ENCODE results near the gene TUBA4A.

Gene TUBA4A

GRCh38 chr2:219285373-219285735, 31.6 kb upstream of the TUBA4A start:
- H3K36me3 ChIP-seq (ENCODE audit: control insufficient read depth, insufficient read depth, low read length, severe bottlenecking): peaks cover 43% of the 10 kb centered on the region
- no peak overlapping the region for H3K4me3 ChIP-seq (ENCODE audit: low read length)
- H3K9ac ChIP-seq (ENCODE audit: low read length): no peak overlapping the region
- no peaks in the 10 kb centered on the region for H3K9me3 ChIP-seq (ENCODE audit: control insufficient read depth, low read length)
- H3K27me3 ChIP-seq (replicated peaks; ENCODE audit: control insufficient read depth, insufficient read depth, low read length): no peaks in the 10 kb centered on the region
- no peak for DNase-seq (ENCODE audit: low read depth)
- H3K4me1 ChIP-seq (ENCODE audit: control insufficient read depth, insufficient read depth, low read length): peaks cover 29% of the 10 kb centered on the region

DNA sequence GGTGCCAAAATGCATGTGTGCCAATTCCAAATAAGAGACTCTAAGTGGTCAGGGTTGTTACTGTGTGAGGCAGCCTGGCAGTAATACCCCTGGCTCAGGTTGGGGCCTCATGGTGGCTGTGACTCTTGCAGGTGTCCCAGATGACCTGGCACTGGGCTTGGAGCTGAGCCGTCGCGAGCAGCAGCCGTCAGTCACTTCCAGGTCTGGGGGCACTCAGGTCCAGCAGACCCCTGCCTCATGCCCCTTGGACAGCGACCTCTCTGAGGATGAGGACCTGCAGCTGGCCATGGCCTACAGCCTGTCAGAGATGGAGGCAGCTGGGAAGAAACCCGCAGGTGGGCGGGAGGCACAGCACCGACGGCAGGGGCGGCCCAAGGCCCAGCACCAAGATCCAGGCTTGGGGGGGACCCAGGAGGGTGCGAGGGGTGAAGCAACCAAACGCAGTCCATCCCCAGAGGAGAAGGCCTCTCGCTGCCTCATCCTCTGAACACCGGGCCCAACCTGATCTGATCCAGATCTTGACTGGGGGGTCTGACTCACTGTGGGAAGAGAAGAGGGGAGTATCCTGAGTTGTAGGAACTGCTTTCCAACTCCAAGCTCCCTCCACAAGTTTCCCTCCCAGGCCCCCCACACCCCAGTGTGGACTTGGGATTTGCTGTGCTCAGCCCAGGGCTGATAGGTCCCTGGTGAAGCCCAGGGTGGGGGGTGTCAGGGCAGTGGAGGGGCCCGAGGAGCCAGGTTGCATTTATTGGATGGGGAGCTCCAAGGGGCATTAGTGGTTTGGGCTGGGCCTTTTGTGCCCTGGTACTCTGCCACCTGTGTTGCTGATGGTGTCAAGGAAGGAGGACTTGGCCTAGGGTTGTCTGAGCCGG, 31.0 kb upstream of the TUBA4A start:
- no peaks in the 10 kb centered on the region for H3K9me3 ChIP-seq (ENCODE audit: control insufficient read depth, low read length)
- H3K36me3 ChIP-seq (ENCODE audit: control insufficient read depth, insufficient read depth, low read length, severe bottlenecking): peaks cover 43% of the 10 kb centered on the region
- no peaks in the 10 kb centered on the region for H3K27me3 ChIP-seq (replicated peaks; ENCODE audit: control insufficient read depth, insufficient read depth, low read length)
- no peak overlapping the region for H3K9ac ChIP-seq (ENCODE audit: low read length)
- H3K4me1 ChIP-seq (ENCODE audit: control insufficient read depth, insufficient read depth, low read length): peaks cover 30% of the 10 kb centered on the region
- no peak for DNase-seq (ENCODE audit: low read depth)
- no peak overlapping the region for H3K4me3 ChIP-seq (ENCODE audit: low read length)

DNA sequence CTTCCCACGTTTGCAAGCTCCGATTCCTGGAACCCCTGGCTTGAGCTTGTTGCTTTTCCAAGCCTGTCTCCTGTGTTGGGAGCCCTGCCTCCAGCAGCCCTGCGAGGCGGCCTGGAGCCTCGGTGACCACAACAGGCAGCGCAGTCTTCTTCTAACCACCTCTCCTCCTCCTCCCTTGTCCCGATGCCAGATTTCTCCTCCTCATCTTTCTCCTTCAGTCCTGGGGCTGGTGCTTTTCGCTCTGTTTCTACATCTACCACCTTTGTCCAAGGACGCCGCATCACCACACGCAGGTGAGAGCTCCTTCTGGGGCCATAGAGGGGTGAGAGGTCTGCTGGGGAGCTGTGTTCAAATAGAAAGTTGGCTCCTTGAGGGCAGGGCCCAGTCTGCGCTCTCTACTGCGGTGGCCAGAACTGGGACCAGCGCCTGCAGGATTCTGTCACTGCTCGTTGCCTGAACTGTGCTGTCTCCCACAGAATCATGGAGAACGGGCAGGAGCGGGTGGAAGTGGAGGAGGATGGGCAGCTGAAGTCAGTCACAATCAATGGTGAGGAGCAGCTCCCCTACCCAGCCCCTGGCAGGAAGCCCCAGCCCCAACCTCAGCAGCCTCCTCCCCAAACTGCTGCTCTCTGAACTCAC, 29.3 kb upstream of the TUBA4A start:
- Histone ChIP-seq H3K36me3 (ENCODE audit: control insufficient read depth, insufficient read depth, low read length, severe bottlenecking) (peaks cover 43% of the 10 kb centered on the region), H3K4me3 (ENCODE audit: low read length) (no peak overlapping the region), H3K9ac (ENCODE audit: low read length) (no peak overlapping the region), H3K9me3 (ENCODE audit: control insufficient read depth, low read length) (no peaks in the 10 kb centered on the region), H3K27me3 (replicated peaks; ENCODE audit: control insufficient read depth, insufficient read depth, low read length) (no peaks in the 10 kb centered on the region), H3K4me1 (ENCODE audit: control insufficient read depth, insufficient read depth, low read length) (peaks cover 33% of the 10 kb centered on the region)
- DNase-seq (ENCODE audit: low read depth): no peak

GRCh38 chr2:219282375-219282774, 28.7 kb upstream of the TUBA4A start:
- DNase-seq (ENCODE audit: low read depth): no peak
- peaks cover 43% of the 10 kb centered on the region for H3K36me3 ChIP-seq (ENCODE audit: control insufficient read depth, insufficient read depth, low read length, severe bottlenecking)
- H3K27me3 ChIP-seq (replicated peaks; ENCODE audit: control insufficient read depth, insufficient read depth, low read length): no peaks in the 10 kb centered on the region
- peaks cover 37% of the 10 kb centered on the region for H3K4me1 ChIP-seq (ENCODE audit: control insufficient read depth, insufficient read depth, low read length)
- H3K9me3 ChIP-seq (ENCODE audit: control insufficient read depth, low read length): no peaks in the 10 kb centered on the region
- H3K9ac ChIP-seq (ENCODE audit: low read length): no peak overlapping the region
- no peak overlapping the region for H3K4me3 ChIP-seq (ENCODE audit: low read length)

DNA sequence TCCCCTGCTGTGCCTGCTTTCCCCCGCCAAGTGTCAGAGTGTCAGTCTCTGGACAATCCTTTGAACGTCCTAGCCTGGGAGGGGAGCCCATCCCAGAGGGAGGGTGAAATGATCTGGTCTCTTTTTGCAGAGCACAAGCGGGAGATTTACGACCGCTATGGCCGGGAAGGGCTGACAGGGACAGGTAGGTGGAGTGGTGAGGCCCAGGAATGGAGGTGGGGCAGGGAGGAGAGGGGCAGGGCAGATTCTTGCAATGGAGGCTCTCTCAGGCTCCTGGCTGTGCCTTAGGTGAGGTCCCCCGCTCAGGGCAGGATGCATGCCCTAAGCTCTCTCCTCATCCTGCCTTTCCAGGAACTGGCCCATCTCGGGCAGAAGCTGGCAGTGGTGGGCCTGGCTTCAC, 27.9 kb upstream of the TUBA4A start:
- H3K9me3 ChIP-seq (ENCODE audit: control insufficient read depth, low read length): no peaks in the 10 kb centered on the region
- peaks cover 32% of the 10 kb centered on the region for H3K4me1 ChIP-seq (ENCODE audit: control insufficient read depth, insufficient read depth, low read length)
- H3K27me3 ChIP-seq (replicated peaks; ENCODE audit: control insufficient read depth, insufficient read depth, low read length): no peaks in the 10 kb centered on the region
- H3K4me3 ChIP-seq (ENCODE audit: low read length): no peak overlapping the region
- peaks cover 43% of the 10 kb centered on the region for H3K36me3 ChIP-seq (ENCODE audit: control insufficient read depth, insufficient read depth, low read length, severe bottlenecking)
- no peak overlapping the region for H3K9ac ChIP-seq (ENCODE audit: low read length)
- no peak for DNase-seq (ENCODE audit: low read depth)

DNA sequence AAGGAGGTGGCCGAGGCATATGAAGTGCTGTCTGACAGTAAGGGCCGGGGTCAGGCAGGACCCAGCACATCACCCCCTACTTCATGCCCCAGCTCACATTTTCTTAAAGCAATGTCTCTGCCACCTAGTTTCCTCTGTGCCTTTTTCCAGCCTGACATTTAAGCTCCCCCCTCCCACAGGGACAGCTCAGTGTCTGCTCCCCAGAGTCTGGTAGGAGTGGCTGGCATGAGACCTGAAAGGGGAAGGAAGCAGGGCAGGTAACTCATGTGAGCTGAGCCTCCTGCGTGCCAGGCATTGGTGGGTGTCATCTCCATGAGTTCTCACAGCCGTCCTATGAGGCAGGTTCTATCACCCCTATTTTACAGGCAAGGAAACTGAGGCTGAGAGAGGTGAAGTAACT, 26.9 kb upstream of the TUBA4A start:
- Histone ChIP-seq H3K4me3 (ENCODE audit: low read length) (no peak overlapping the region), H3K36me3 (ENCODE audit: control insufficient read depth, insufficient read depth, low read length, severe bottlenecking) (peaks cover 43% of the 10 kb centered on the region), H3K9me3 (ENCODE audit: control insufficient read depth, low read length) (no peaks in the 10 kb centered on the region), H3K27me3 (replicated peaks; ENCODE audit: control insufficient read depth, insufficient read depth, low read length) (no peaks in the 10 kb centered on the region), H3K9ac (ENCODE audit: low read length) (peak overlapping the region; percentile 92), H3K4me1 (ENCODE audit: control insufficient read depth, insufficient read depth, low read length) (peaks cover 26% of the 10 kb centered on the region)
- DNase-seq (ENCODE audit: low read depth): no peak

DNA sequence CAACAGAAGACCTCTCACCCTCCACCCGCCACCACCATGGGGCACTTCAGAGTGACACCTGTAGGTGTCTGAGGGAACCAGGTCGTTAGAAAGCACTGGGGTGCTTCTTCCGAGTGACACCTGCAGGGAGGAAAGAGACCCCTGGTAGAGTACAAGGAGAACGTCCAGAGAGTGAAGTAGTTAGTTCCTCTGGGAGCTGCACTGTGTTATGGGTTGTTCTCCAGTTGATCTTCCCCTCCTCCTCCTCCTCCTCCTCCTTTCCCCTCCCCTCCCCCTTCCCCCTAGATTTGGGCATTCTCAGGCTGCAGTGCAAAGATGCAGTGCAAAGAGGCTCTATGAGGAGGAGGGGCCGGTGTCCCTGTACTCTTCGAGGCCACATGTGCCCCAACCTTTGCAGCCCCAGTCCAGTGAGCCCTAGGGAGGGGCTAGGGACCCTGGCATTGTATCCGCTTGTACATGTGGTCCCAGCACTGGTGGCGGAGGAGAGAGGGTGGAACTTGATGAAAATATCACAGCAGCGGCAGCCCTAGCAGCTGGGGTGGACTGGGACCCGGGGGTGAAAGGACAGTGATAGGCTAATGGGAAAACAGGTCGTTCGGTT, 26.3 kb upstream of the TUBA4A start:
- Histone ChIP-seq H3K4me1 (ENCODE audit: control insufficient read depth, insufficient read depth, low read length) (peaks cover 22% of the 10 kb centered on the region), H3K36me3 (ENCODE audit: control insufficient read depth, insufficient read depth, low read length, severe bottlenecking) (peaks cover 43% of the 10 kb centered on the region), H3K9ac (ENCODE audit: low read length) (peak overlapping the region; percentile 92), H3K4me3 (ENCODE audit: low read length) (peak overlapping the region; percentile 92), H3K27me3 (replicated peaks; ENCODE audit: control insufficient read depth, insufficient read depth, low read length) (no peaks in the 10 kb centered on the region), H3K9me3 (ENCODE audit: control insufficient read depth, low read length) (no peaks in the 10 kb centered on the region)
- no peak for DNase-seq (ENCODE audit: low read depth)

- H3K9ac ChIP-seq (ENCODE audit: low read length): peak within 1 kb of the TSS; percentile 92
- peak; percentile 99 for DNase-seq (ENCODE audit: low read depth)
- peak within 1 kb of the TSS; percentile 92 for H3K4me3 ChIP-seq (ENCODE audit: low read length)
- peaks cover 36% of the 10 kb centered on the region for H3K36me3 ChIP-seq (ENCODE audit: control insufficient read depth, insufficient read depth, low read length, severe bottlenecking)
- H3K4me1 ChIP-seq (ENCODE audit: control insufficient read depth, insufficient read depth, low read length): peaks cover 29% of the 10 kb centered on the region
- no peaks in the 10 kb centered on the region for H3K9me3 ChIP-seq (ENCODE audit: control insufficient read depth, low read length)
- no peaks in the 10 kb centered on the region for H3K27me3 ChIP-seq (replicated peaks; ENCODE audit: control insufficient read depth, insufficient read depth, low read length)
These were observed 25.6 kb upstream of the TUBA4A start, which contains the start of gene DNAJB2 for GRCh38 chr2:219279151-219279915. TSS of gene DNAJB2 (plus strand) at chr2:219279366. CDS start at chr2:219279834, 468 bp downstream.

- Histone ChIP-seq H3K36me3 (ENCODE audit: control insufficient read depth, insufficient read depth, low read length, severe bottlenecking) (peaks cover 31% of the 10 kb centered on the region), H3K9ac (ENCODE audit: low read length) (peak overlapping the region; percentile 85), H3K4me1 (ENCODE audit: control insufficient read depth, insufficient read depth, low read length) (peaks cover 35% of the 10 kb centered on the region), H3K9me3 (ENCODE audit: control insufficient read depth, low read length) (no peaks in the 10 kb centered on the region), H3K27me3 (replicated peaks; ENCODE audit: control insufficient read depth, insufficient read depth, low read length) (no peaks in the 10 kb centered on the region), H3K4me3 (ENCODE audit: low read length) (peak overlapping the region; percentile 74)
- no peak for DNase-seq (ENCODE audit: low read depth)
These were observed 25.0 kb upstream of the TUBA4A start for GRCh38 chr2:219278655-219279150.

- H3K9ac ChIP-seq (ENCODE audit: low read length): peak overlapping the region; percentile 85
- H3K27me3 ChIP-seq (replicated peaks; ENCODE audit: control insufficient read depth, insufficient read depth, low read length): no peaks in the 10 kb centered on the region
- H3K4me3 ChIP-seq (ENCODE audit: low read length): peak overlapping the region; percentile 74
- H3K36me3 ChIP-seq (ENCODE audit: control insufficient read depth, insufficient read depth, low read length, severe bottlenecking): peaks cover 25% of the 10 kb centered on the region
- DNase-seq (ENCODE audit: low read depth): peak; percentile 92
- H3K4me1 ChIP-seq (ENCODE audit: control insufficient read depth, insufficient read depth, low read length): peaks cover 36% of the 10 kb centered on the region
- H3K9me3 ChIP-seq (ENCODE audit: control insufficient read depth, low read length): no peaks in the 10 kb centered on the region
These were observed 24.3 kb upstream of the TUBA4A start for GRCh38 chr2:219277703-219278654.

Data from adipocyte (in vitro differentiated cells).